ENCODE results near the gene RCAN3.

RCAN3 gene

GRCh38 chr1:24468685-24469316, 33.8 kb upstream of the RCAN3 start:
- Histone ChIP-seq H3K27me3 (ENCODE audit: control insufficient read depth, insufficient read depth, low read length) (no peaks in the 10 kb centered on the region), H3K36me3 (ENCODE audit: control insufficient read depth, insufficient read depth, low read length) (no peaks in the 10 kb centered on the region), H3K9ac (ENCODE audit: low read length) (no peak overlapping the region), H3K4me3 (ENCODE audit: low read depth, low read length) (no peak overlapping the region), H3K9me3 (ENCODE audit: control insufficient read depth, insufficient read depth, low read depth, low read length) (peaks cover 5% of the 10 kb centered on the region; the same call in 1 of the 2 replicates), H3K27ac (ENCODE audit: low read depth, low read length) (no peak overlapping the region), H3K4me1 (ENCODE audit: control insufficient read depth, insufficient read depth, low read length) (peaks cover 18% of the 10 kb centered on the region)

GRCh38 chr1:24470592-24470991, 32.0 kb upstream of the RCAN3 start:
- Histone ChIP-seq H3K4me3 (ENCODE audit: low read depth, low read length) (no peak overlapping the region), H3K27ac (ENCODE audit: low read depth, low read length) (no peak overlapping the region), H3K9ac (ENCODE audit: low read length) (no peak overlapping the region), H3K9me3 (ENCODE audit: control insufficient read depth, insufficient read depth, low read depth, low read length) (peaks cover 5% of the 10 kb centered on the region; the same call in 1 of the 2 replicates), H3K36me3 (ENCODE audit: control insufficient read depth, insufficient read depth, low read length) (no peaks in the 10 kb centered on the region), H3K4me1 (ENCODE audit: control insufficient read depth, insufficient read depth, low read length) (peaks cover 1% of the 10 kb centered on the region), H3K27me3 (ENCODE audit: control insufficient read depth, insufficient read depth, low read length) (no peaks in the 10 kb centered on the region)

GRCh38 chr1:24472527-24473251, 29.9 kb upstream of the RCAN3 start:
- no peak overlapping the region for H3K27ac ChIP-seq (ENCODE audit: low read depth, low read length)
- no peaks in the 10 kb centered on the region for H3K36me3 ChIP-seq (ENCODE audit: control insufficient read depth, insufficient read depth, low read length)
- no peak overlapping the region for H3K4me3 ChIP-seq (ENCODE audit: low read depth, low read length)
- H3K9ac ChIP-seq (ENCODE audit: low read length), result no peak overlapping the region
- peaks cover 5% of the 10 kb centered on the region; the same call in 1 of the 2 replicates for H3K9me3 ChIP-seq (ENCODE audit: control insufficient read depth, insufficient read depth, low read depth, low read length)
- no peaks in the 10 kb centered on the region for H3K27me3 ChIP-seq (ENCODE audit: control insufficient read depth, insufficient read depth, low read length)
- no peaks in the 10 kb centered on the region for H3K4me1 ChIP-seq (ENCODE audit: control insufficient read depth, insufficient read depth, low read length)

- H3K9me3 ChIP-seq (ENCODE audit: control insufficient read depth, insufficient read depth, low read depth, low read length), result peaks cover 5% of the 10 kb centered on the region; the same call in 1 of the 2 replicates
- H3K27me3 ChIP-seq (ENCODE audit: control insufficient read depth, insufficient read depth, low read length), result no peaks in the 10 kb centered on the region
- no peaks in the 10 kb centered on the region for H3K4me1 ChIP-seq (ENCODE audit: control insufficient read depth, insufficient read depth, low read length)
- H3K9ac ChIP-seq (ENCODE audit: low read length), result no peak overlapping the region
- H3K4me3 ChIP-seq (ENCODE audit: low read depth, low read length), result no peak overlapping the region
- no peak overlapping the region for H3K27ac ChIP-seq (ENCODE audit: low read depth, low read length)
- no peaks in the 10 kb centered on the region for H3K36me3 ChIP-seq (ENCODE audit: control insufficient read depth, insufficient read depth, low read length)
These were observed 28.4 kb upstream of the RCAN3 start for GRCh38 chr1:24474193-24474592.

- no peak overlapping the region for H3K9ac ChIP-seq (ENCODE audit: low read length)
- no peak overlapping the region for H3K4me3 ChIP-seq (ENCODE audit: low read depth, low read length)
- no peak overlapping the region for H3K27ac ChIP-seq (ENCODE audit: low read depth, low read length)
- no peaks in the 10 kb centered on the region for H3K4me1 ChIP-seq (ENCODE audit: control insufficient read depth, insufficient read depth, low read length)
- H3K36me3 ChIP-seq (ENCODE audit: control insufficient read depth, insufficient read depth, low read length), result no peaks in the 10 kb centered on the region
- no peaks in the 10 kb centered on the region for H3K9me3 ChIP-seq (ENCODE audit: control insufficient read depth, insufficient read depth, low read depth, low read length)
- H3K27me3 ChIP-seq (ENCODE audit: control insufficient read depth, insufficient read depth, low read length), result no peaks in the 10 kb centered on the region
These were observed 26.9 kb upstream of the RCAN3 start for GRCh38 chr1:24475700-24476099.

- H3K4me3 ChIP-seq (ENCODE audit: low read depth, low read length), result no peak overlapping the region
- no peak overlapping the region for H3K27ac ChIP-seq (ENCODE audit: low read depth, low read length)
- H3K9ac ChIP-seq (ENCODE audit: low read length), result no peak overlapping the region
- no peaks in the 10 kb centered on the region for H3K27me3 ChIP-seq (ENCODE audit: control insufficient read depth, insufficient read depth, low read length)
- H3K9me3 ChIP-seq (ENCODE audit: control insufficient read depth, insufficient read depth, low read depth, low read length), result no peaks in the 10 kb centered on the region
- H3K4me1 ChIP-seq (ENCODE audit: control insufficient read depth, insufficient read depth, low read length), result peaks cover 7% of the 10 kb centered on the region
- no peaks in the 10 kb centered on the region for H3K36me3 ChIP-seq (ENCODE audit: control insufficient read depth, insufficient read depth, low read length)
These were observed 26.1 kb upstream of the RCAN3 start for GRCh38 chr1:24476571-24476970.

- no peaks in the 10 kb centered on the region for H3K36me3 ChIP-seq (ENCODE audit: control insufficient read depth, insufficient read depth, low read length)
- H3K27me3 ChIP-seq (ENCODE audit: control insufficient read depth, insufficient read depth, low read length), result no peaks in the 10 kb centered on the region
- no peak overlapping the region for H3K27ac ChIP-seq (ENCODE audit: low read depth, low read length)
- H3K4me1 ChIP-seq (ENCODE audit: control insufficient read depth, insufficient read depth, low read length), result peaks cover 12% of the 10 kb centered on the region
- H3K9ac ChIP-seq (ENCODE audit: low read length), result no peak overlapping the region
- no peaks in the 10 kb centered on the region for H3K9me3 ChIP-seq (ENCODE audit: control insufficient read depth, insufficient read depth, low read depth, low read length)
- H3K4me3 ChIP-seq (ENCODE audit: low read depth, low read length), result no peak overlapping the region
These were observed 25.3 kb upstream of the RCAN3 start for GRCh38 chr1:24477309-24477708.

- no peak overlapping the region for H3K4me3 ChIP-seq (ENCODE audit: low read depth, low read length)
- no peaks in the 10 kb centered on the region for H3K36me3 ChIP-seq (ENCODE audit: control insufficient read depth, insufficient read depth, low read length)
- no peak overlapping the region for H3K9ac ChIP-seq (ENCODE audit: low read length)
- no peak overlapping the region for H3K27ac ChIP-seq (ENCODE audit: low read depth, low read length)
- H3K4me1 ChIP-seq (ENCODE audit: control insufficient read depth, insufficient read depth, low read length), result peaks cover 12% of the 10 kb centered on the region
- H3K9me3 ChIP-seq (ENCODE audit: control insufficient read depth, insufficient read depth, low read depth, low read length), result no peaks in the 10 kb centered on the region
- no peaks in the 10 kb centered on the region for H3K27me3 ChIP-seq (ENCODE audit: control insufficient read depth, insufficient read depth, low read length)
These were observed 21.5 kb upstream of the RCAN3 start for GRCh38 chr1:24481101-24481500.

- peaks cover 12% of the 10 kb centered on the region for H3K4me1 ChIP-seq (ENCODE audit: control insufficient read depth, insufficient read depth, low read length)
- H3K27me3 ChIP-seq (ENCODE audit: control insufficient read depth, insufficient read depth, low read length), result no peaks in the 10 kb centered on the region
- no peak overlapping the region for H3K27ac ChIP-seq (ENCODE audit: low read depth, low read length)
- H3K36me3 ChIP-seq (ENCODE audit: control insufficient read depth, insufficient read depth, low read length), result no peaks in the 10 kb centered on the region
- no peaks in the 10 kb centered on the region for H3K9me3 ChIP-seq (ENCODE audit: control insufficient read depth, insufficient read depth, low read depth, low read length)
- no peak overlapping the region for H3K4me3 ChIP-seq (ENCODE audit: low read depth, low read length)
- no peak overlapping the region for H3K9ac ChIP-seq (ENCODE audit: low read length)
These were observed 20.6 kb upstream of the RCAN3 start for GRCh38 chr1:24481843-24482610.

- no peaks in the 10 kb centered on the region for H3K36me3 ChIP-seq (ENCODE audit: control insufficient read depth, insufficient read depth, low read length)
- no peak overlapping the region for H3K4me3 ChIP-seq (ENCODE audit: low read depth, low read length)
- no peaks in the 10 kb centered on the region for H3K27me3 ChIP-seq (ENCODE audit: control insufficient read depth, insufficient read depth, low read length)
- H3K9me3 ChIP-seq (ENCODE audit: control insufficient read depth, insufficient read depth, low read depth, low read length), result 0 out of 2 replicates have a peak, but pooled peaks cover 2% of the 10 kb centered on the region
- H3K27ac ChIP-seq (ENCODE audit: low read depth, low read length), result no peak overlapping the region
- peaks cover 12% of the 10 kb centered on the region for H3K4me1 ChIP-seq (ENCODE audit: control insufficient read depth, insufficient read depth, low read length)
- H3K9ac ChIP-seq (ENCODE audit: low read length), result no peak overlapping the region
These were observed 19.2 kb upstream of the RCAN3 start for GRCh38 chr1:24483441-24483840.

GRCh38 chr1:24484199-24484598, 18.4 kb upstream of the RCAN3 start:
- peaks cover 8% of the 10 kb centered on the region for H3K9me3 ChIP-seq (ENCODE audit: control insufficient read depth, insufficient read depth, low read depth, low read length)
- H3K4me1 ChIP-seq (ENCODE audit: control insufficient read depth, insufficient read depth, low read length), result peaks cover 12% of the 10 kb centered on the region
- H3K27ac ChIP-seq (ENCODE audit: low read depth, low read length), result no peak overlapping the region
- no peaks in the 10 kb centered on the region for H3K36me3 ChIP-seq (ENCODE audit: control insufficient read depth, insufficient read depth, low read length)
- H3K27me3 ChIP-seq (ENCODE audit: control insufficient read depth, insufficient read depth, low read length), result no peaks in the 10 kb centered on the region
- H3K9ac ChIP-seq (ENCODE audit: low read length), result no peak overlapping the region
- H3K4me3 ChIP-seq (ENCODE audit: low read depth, low read length), result no peak overlapping the region

All from HUES6 (cell line).